ENCODE data around the gene NTPCR. TPM values are rescaled to one million over a fixed set of nuclear protein-coding genes. Genes with fewer than 3 reads are reported as not detected.

The NTPCR gene
- total RNA-seq, 1 experiment from 2014 or later = 34.2 TPM

DNA sequence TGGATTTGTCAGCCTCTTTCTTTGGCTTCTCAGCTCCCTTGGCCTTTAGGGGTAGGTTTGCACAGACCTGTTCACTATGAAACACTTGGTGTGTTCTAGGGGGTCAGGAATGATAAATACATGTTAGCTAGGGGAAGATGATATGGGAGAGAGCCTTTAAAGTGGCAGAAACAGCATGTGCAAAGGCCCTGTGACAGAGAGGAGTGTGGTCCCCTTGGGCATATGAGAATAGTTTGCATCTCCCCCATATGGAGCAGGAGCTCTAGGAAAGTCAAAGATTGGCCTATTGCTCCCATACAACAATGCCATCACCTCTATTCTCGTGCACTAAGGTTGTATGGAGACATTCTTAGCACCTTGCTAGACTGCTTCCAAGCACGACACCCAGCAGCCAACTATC, 10.7 kb upstream of the NTPCR start:
- BruUV-seq (replicated peaks) = no TSS peak
- intact Hi-C loops (cut with micrococcal nuclease) = no loop called here
- CTCF ChIA-PET = no interaction called here
- POLR2A ChIA-PET = no interaction called here
- Histone ChIP-seq H3K79me2 (ENCODE audit: insufficient read depth, low read length) (no peaks in the 10 kb centered on the region), H2AFZ (ENCODE audit: low read depth, low read length, poor library complexity, severe bottlenecking) (no peak overlapping the region), H3K36me3 (ENCODE audit: control insufficient read depth in 1 of 2, insufficient read depth in 2 of 2, low read length in 2 of 2) (no peaks in the 10 kb centered on the region), H3K4me2 (ENCODE audit: low read length) (no peak overlapping the region), H3K9ac (ENCODE audit: low read length) (no peak overlapping the region), H3K27me3 (ENCODE audit: insufficient read depth, low read length) (no peaks in the 10 kb centered on the region), H4K20me1 (ENCODE audit: insufficient read depth) (no peaks in the 10 kb centered on the region), H3K27ac (ENCODE audit: low read depth, low read length) (no peak overlapping the region), H3K9me2 (ENCODE audit: insufficient read depth) (no peaks in the 10 kb centered on the region), H3K4me3 (replicated peaks in 1 of 2; ENCODE audit: low read depth in 1 of 2, low read length in 2 of 2) (no peak overlapping the region), H3K9me3 (ENCODE audit: control insufficient read depth in 1 of 2, insufficient read depth in 1 of 2, low read depth in 1 of 2, low read length in 2 of 2) (no peaks in the 10 kb centered on the region), H3K4me1 (ENCODE audit: control insufficient read depth in 1 of 2, insufficient read depth in 2 of 2, low read length in 2 of 2) (no peaks in the 10 kb centered on the region)
- ATAC-seq (no peak), DNase-seq (ENCODE audit: low read depth, low spot score) (no peak)
- RAD21 ChIA-PET (ENCODE audit: low non-redundant PET in 1 of 2, low total read pairs in 2 of 2, uncharacterized antibody in 2 of 2, unreplicated experiment in 2 of 2) = no interaction called here
- no peak for TF ChIP-seq FOSL1 (IDR thresholded peaks at IDR 0.05; ENCODE audit: low read depth)
- TF ChIP-seq, protein P1, sequence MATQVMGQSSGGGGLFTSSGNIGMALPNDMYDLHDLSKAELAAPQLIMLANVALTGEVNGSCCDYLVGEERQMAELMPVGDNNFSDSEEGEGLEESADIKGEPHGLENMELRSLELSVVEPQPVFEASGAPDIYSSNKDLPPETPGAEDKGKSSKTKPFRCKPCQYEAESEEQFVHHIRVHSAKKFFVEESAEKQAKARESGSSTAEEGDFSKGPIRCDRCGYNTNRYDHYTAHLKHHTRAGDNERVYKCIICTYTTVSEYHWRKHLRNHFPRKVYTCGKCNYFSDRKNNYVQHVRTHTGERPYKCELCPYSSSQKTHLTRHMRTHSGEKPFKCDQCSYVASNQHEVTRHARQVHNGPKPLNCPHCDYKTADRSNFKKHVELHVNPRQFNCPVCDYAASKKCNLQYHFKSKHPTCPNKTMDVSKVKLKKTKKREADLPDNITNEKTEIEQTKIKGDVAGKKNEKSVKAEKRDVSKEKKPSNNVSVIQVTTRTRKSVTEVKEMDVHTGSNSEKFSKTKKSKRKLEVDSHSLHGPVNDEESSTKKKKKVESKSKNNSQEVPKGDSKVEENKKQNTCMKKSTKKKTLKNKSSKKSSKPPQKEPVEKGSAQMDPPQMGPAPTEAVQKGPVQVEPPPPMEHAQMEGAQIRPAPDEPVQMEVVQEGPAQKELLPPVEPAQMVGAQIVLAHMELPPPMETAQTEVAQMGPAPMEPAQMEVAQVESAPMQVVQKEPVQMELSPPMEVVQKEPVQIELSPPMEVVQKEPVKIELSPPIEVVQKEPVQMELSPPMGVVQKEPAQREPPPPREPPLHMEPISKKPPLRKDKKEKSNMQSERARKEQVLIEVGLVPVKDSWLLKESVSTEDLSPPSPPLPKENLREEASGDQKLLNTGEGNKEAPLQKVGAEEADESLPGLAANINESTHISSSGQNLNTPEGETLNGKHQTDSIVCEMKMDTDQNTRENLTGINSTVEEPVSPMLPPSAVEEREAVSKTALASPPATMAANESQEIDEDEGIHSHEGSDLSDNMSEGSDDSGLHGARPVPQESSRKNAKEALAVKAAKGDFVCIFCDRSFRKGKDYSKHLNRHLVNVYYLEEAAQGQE (IDR thresholded peaks at IDR 0.05; ENCODE audit: low read depth) = no peak
- no peak for TF ChIP-seq EZH2phosphoT487 (IDR thresholded peaks at IDR 0.05; ENCODE audit: borderline replicate concordance)
- TF ChIP-seq JUND (IDR thresholded peaks at IDR 0.05) = no peak
- TF ChIP-seq POLR2AphosphoS5 (IDR thresholded peaks at IDR 0.05; ENCODE audit: low read depth, low read length) = no peak
- TF ChIP-seq CBX3 (IDR thresholded peaks at IDR 0.05; ENCODE audit: low read depth) = no peak
- no peak for TF ChIP-seq SP1 (IDR thresholded peaks at IDR 0.05; ENCODE audit: low read depth)
- TF ChIP-seq ZFX (IDR thresholded peaks at IDR 0.05) = no peak
- no peak for TF ChIP-seq SIN3A (IDR thresholded peaks at IDR 0.05; ENCODE audit: low read depth)
- TF ChIP-seq SRF (IDR thresholded peaks at IDR 0.05; ENCODE audit: low read depth) = no peak
- no peak for TF ChIP-seq ELF1 (IDR thresholded peaks at IDR 0.05; ENCODE audit: borderline replicate concordance, low read depth)
- TF ChIP-seq, protein P2, sequence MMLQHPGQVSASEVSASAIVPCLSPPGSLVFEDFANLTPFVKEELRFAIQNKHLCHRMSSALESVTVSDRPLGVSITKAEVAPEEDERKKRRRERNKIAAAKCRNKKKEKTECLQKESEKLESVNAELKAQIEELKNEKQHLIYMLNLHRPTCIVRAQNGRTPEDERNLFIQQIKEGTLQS (IDR thresholded peaks at IDR 0.05) = no peak

Measured in HCT116 (cell line).